GM19328 (cell line): ENCODE data around the gene UBE2N.

Experiments used
- ATAC-seq: cut with Tn5 transposase; IDR thresholded peaks from one replicate; pipeline ENCODE4 v1.9.1; 2021; ENCODE audit warnings: mild to moderate bottlenecking, moderate library complexity; ENCODE audit not compliant: unreplicated experiment

Gene UBE2N, protein sequence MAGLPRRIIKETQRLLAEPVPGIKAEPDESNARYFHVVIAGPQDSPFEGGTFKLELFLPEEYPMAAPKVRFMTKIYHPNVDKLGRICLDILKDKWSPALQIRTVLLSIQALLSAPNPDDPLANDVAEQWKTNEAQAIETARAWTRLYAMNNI

DNA sequence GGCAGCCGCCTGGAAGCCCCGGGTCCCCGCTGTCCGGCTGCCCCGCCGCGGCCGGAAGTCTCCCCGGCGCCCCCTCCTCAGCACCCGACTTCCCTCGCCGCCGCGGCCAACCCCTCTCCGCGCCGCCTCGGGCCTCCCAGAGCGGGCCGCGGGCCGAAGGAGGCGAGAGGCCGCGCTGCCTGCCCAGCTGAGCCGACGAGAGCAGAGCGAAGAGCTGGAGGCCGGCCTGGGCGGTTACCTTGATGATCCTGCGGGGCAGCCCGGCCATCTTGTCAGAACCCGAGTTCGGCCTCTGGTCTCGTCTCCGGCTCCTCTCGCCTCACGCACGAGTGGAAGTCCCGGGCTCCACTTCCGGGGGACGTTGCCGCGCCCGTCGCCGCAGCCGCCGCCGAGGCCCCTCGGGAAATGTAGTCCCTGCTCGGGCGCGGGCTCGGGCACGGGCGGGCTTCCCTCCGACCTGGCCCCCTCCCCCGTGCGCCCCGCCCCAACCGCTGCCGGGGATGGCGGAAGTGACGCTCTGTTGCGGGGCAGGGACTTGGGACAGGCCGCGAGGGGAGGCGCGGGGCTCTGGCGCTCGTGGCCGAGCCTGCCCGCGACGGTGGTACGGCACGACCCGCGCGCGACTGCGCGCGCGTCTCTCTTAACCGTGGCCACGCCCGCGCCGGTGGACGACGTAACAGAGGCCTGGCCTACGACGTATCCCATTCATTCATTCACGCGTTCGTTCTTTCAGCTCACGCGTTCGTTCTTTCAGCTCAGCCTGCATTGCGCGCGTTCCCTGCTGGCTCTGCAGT, at the start of gene UBE2N:
TSS of gene UBE2N (minus strand) at position 331 of the 794 bp plus-strand sequence. CDS start at position 268, 63 bp downstream.
- ATAC-seq = peak; percentile 78

DNA sequence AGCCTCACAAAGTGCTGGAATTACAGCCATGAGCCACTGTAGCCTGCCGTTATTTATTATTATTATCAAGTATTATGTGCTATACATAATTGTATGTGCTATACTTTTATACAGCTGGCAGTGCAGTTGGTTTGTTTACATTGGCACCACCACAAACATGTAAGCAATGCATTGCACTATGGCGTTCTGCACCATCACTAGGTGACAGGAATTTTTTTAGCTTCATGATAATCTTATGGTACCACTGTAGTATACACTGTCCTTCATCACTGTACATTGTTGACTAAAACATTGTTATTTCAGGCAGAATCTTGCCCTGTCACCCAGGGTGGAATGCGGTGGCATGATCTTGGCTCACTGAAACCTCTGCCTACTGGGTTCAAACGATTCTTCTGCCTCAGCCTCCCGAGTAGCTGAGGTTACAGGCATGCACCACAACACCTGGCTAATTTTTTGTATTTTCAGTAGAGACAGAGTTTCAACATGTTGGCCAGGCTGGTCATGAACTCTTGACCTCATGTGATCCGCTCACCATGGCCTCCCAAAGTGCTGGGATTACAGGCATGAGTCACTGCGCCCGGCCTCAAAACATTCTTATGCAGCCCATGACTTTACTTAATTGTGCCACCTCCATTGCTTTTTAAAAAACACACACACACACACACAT, 42.7 kb upstream of the UBE2N start:
- ATAC-seq = no peak

- ATAC-seq = no peak
Measured at GRCh38 chr12:93483151-93483807, 41.5 kb upstream of the UBE2N start.

DNA sequence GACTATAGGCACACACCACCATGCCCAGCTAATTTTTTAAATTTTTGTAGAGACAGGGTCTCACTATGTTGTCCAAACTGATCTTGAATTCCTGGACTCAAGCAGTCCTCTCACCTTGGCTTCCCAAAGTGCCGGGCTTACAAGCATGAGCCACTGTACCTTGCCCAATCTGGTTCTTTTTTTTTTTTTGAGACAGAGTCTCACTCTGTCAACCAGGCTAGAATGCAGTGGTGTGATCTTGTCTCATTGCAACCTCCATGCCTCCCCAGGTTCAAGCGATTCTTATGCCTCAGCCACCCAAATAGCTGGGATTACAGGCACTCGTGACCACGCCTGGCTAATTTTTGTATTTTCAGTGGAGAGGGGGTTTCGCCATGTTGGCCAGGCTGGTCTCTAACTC, 41.0 kb upstream of the UBE2N start:
- no peak for ATAC-seq

- ATAC-seq = no peak
Measured at GRCh38 chr12:93476555-93476954, 34.8 kb upstream of the UBE2N start.

- ATAC-seq = no peak
Measured at GRCh38 chr12:93469386-93469785, 27.6 kb upstream of the UBE2N start.

- peak; percentile 15 for ATAC-seq
Measured at GRCh38 chr12:93468008-93468371, 26.2 kb upstream of the UBE2N start.

- ATAC-seq = peak; percentile 89
Measured at GRCh38 chr12:93467351-93468007, 25.7 kb upstream of the UBE2N start, which contains the start of gene MRPL42. Gene MRPL42, plus strand, starts transcription at chr12:93467514. Its CDS starts 1,772 bp downstream, at chr12:93469286.

DNA sequence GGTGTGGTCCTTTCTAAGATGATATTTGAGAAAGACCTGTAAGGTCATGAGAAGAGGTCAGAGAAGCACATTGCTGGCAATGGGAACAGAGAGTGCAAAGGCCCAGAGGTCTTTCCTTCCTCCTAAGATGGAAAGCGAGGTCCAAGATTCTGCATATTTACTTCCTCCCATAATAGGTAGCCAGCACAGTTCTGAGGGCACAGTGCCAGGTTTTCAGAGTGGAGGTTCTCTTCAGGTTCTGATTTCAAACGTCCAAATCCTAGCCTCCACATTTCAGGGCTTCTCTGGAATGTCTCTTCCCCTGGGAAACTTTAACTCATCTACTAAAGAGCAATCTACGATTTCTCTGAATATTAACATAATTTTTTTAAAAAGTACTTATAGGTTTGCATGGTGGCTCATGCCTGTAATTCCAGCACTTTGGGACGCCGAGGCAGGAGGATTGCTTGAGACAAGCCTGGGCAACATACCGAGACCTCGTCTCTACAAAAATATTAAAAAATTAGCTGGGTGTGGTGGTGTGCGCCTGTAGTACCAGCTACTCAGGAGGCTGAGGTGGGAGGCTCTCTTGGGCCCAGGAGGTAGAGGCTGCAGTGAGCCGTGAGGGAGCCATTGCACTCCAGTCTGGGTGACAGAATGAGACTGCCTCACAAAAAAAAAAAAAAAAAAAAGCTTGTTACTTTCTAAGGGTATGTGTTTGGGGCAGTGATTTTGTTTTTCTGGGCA, 25.0 kb upstream of the UBE2N start:
- ATAC-seq = no peak

- no peak for ATAC-seq
Measured at GRCh38 chr12:93465841-93466240, 24.1 kb upstream of the UBE2N start.

- no peak for ATAC-seq
Measured at GRCh38 chr12:93461503-93461902, 19.8 kb upstream of the UBE2N start.

- ATAC-seq = no peak
Measured at GRCh38 chr12:93460902-93461301, 19.2 kb upstream of the UBE2N start.

GRCh38 chr12:93460003-93460402, 18.3 kb upstream of the UBE2N start:
- no peak for ATAC-seq

- no peak for ATAC-seq
Measured at GRCh38 chr12:93459097-93459496, 17.4 kb upstream of the UBE2N start.

- ATAC-seq = no peak
Measured at GRCh38 chr12:93456077-93456476, 14.3 kb upstream of the UBE2N start.

GRCh38 chr12:93453633-93454032, 11.9 kb upstream of the UBE2N start:
- ATAC-seq = no peak

GRCh38 chr12:93451423-93452158, 9.8 kb upstream of the UBE2N start:
- no peak for ATAC-seq

DNA sequence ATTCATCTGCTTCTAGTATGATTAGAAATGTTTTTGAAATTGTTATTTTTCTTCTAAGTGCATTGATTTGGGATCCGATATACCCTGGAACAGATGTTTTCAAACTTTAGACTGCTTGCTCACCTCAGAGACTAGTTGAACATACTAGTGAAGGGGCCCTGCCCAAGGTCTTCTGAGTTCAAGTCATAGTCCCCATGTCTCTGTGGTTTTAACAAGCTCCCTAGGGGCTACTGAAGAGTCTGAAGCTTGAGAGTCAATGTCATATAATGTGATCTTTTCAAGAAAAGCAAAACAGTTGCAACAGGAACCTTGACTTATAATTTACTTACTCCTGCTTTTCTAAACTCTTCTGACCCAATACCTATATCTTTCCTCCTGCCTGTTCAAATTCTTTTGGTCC, 7.5 kb upstream of the UBE2N start:
- ATAC-seq = no peak

DNA sequence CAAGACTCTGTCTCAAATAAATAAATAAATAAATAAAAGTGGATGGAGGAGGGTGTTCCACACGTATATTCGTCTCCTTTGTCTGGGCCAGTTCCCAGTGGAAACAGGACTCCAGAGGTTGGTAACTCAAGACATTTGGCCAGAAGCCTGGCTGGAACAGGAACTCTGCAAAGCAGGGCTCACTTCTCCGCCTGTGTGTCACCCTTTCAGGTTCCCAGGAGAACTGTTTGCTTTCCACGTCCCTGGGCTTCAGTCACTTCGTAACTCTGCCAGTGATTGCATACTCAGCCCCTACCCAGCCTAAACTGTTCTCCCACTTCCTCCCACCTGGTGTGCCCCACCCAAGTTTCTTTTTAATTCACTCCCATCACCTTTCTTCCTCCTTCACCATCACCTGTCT, 7.0 kb upstream of the UBE2N start:
- no peak for ATAC-seq
